HFFc6 (cell line): ENCODE data around the gene LIPC. TPM values are rescaled to one million over a fixed set of nuclear protein-coding genes. Genes with fewer than 3 reads are reported as not detected.

Source experiments
- DNase-seq: peaks from one replicate; pipeline ENCODE4 v3.0.0-alpha.2; 2018
- H3K27ac Mint-ChIP-seq: 2 replicates; pipeline ENCODE4 v1.8.0; 2020; ENCODE audit warnings: mild to moderate bottlenecking, mixed read lengths
- H3K27me3 Mint-ChIP-seq: 2 replicates; pipeline ENCODE4 v1.8.0; 2021; ENCODE audit warnings: mild to moderate bottlenecking, moderate library complexity, mixed read lengths; ENCODE audit not compliant: insufficient read depth
- H3K36me3 Mint-ChIP-seq: 2 replicates; pipeline ENCODE4 v1.8.0; 2021; ENCODE audit warnings: low read depth, mixed read lengths
- H3K4me1 Mint-ChIP-seq: 2 replicates; pipeline ENCODE4 v1.8.0; 2020; ENCODE audit warnings: low read depth, mixed read lengths
- H3K4me3 Mint-ChIP-seq: 2 replicates; pipeline ENCODE4 v1.8.0; 2020; ENCODE audit warnings: mild to moderate bottlenecking, moderate library complexity, mixed read lengths
- H3K9me3 Mint-ChIP-seq: 2 replicates; pipeline ENCODE4 v1.8.0; 2020; ENCODE audit warnings: mild to moderate bottlenecking, mixed read lengths
- CTCF ChIP-seq: fragments of 200-600 bp; sonication (generic); IDR thresholded peaks from 2 replicates; pipeline ENCODE4 v1.5.0; 2021; ENCODE audit warnings: antibody characterized with exemption, mild to moderate bottlenecking
- total RNA-seq, 6 experiments: library from RNA; stranded (reverse); fragmentation: NEBNext Ultra II Directional; extraction: Animal tissue kit (Norgen Biotek cat#: 25700); gene quantifications; 2 replicates in 1 of 6; 3 replicates in 5 of 6; pipeline ENCODE4 v1.2.3, GENCODE V29; 2021

The LIPC gene
- total RNA-seq, 6 experiments from 2014 or later, result not detected

DNA sequence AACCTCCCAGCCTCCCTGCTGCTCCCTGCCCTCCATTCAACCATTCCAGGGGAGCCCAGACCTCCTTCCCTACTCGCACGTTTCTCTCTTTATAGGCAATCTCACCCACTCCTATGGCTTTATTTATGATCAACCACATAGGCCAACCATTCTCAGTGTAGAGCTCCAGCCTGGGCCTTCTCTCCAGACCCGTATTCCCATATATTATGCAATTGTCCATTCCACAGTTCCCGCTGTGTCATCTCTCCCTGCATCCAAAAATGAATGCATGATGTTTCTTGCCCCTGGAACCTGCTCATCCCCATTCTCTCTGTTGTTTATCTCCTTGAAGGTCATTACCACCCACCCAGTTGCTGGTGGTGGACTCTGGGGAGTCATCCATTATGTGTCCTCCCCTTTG, 140.7 kb downstream of the LIPC start:
- TF ChIP-seq CTCF, result no peak
- no peak overlapping the region for H3K27ac Mint-ChIP-seq
- DNase-seq, result no peak
- peaks cover 7% of the 10 kb centered on the region; the same call in 1 of the 2 replicates for H3K27me3 Mint-ChIP-seq
- no peaks in the 10 kb centered on the region for H3K9me3 Mint-ChIP-seq
- H3K4me1 Mint-ChIP-seq, result no peaks in the 10 kb centered on the region
- H3K36me3 Mint-ChIP-seq, result no peaks in the 10 kb centered on the region
- no peak overlapping the region for H3K4me3 Mint-ChIP-seq

GRCh38 chr15:58573270-58573669, 141.5 kb downstream of the LIPC start:
- TF ChIP-seq CTCF, result no peak
- peaks cover 7% of the 10 kb centered on the region; the same call in 1 of the 2 replicates for H3K27me3 Mint-ChIP-seq
- no peak overlapping the region for H3K4me3 Mint-ChIP-seq
- no peaks in the 10 kb centered on the region for H3K36me3 Mint-ChIP-seq
- no peak overlapping the region for H3K27ac Mint-ChIP-seq
- no peaks in the 10 kb centered on the region for H3K9me3 Mint-ChIP-seq
- no peaks in the 10 kb centered on the region for H3K4me1 Mint-ChIP-seq
- no peak for DNase-seq

GRCh38 chr15:58574631-58575030, 142.8 kb downstream of the LIPC start:
- no peak overlapping the region for H3K27ac Mint-ChIP-seq
- no peak overlapping the region for H3K4me3 Mint-ChIP-seq
- H3K9me3 Mint-ChIP-seq, result no peaks in the 10 kb centered on the region
- H3K27me3 Mint-ChIP-seq, result peaks cover 7% of the 10 kb centered on the region; the same call in 1 of the 2 replicates
- DNase-seq, result no peak
- no peaks in the 10 kb centered on the region for H3K36me3 Mint-ChIP-seq
- no peak for TF ChIP-seq CTCF
- no peaks in the 10 kb centered on the region for H3K4me1 Mint-ChIP-seq

GRCh38 chr15:58575045-58575786, 143.4 kb downstream of the LIPC start:
- Mint-ChIP-seq H3K36me3 (no peaks in the 10 kb centered on the region), H3K4me3 (no peak overlapping the region), H3K9me3 (no peaks in the 10 kb centered on the region), H3K27ac (no peak overlapping the region), H3K4me1 (no peaks in the 10 kb centered on the region), H3K27me3 (peaks cover 7% of the 10 kb centered on the region; the same call in 1 of the 2 replicates)
- TF ChIP-seq CTCF, result no peak
- DNase-seq, result no peak

- H3K4me3 Mint-ChIP-seq, result no peak overlapping the region
- no peaks in the 10 kb centered on the region for H3K9me3 Mint-ChIP-seq
- no peaks in the 10 kb centered on the region for H3K4me1 Mint-ChIP-seq
- no peak for TF ChIP-seq CTCF
- DNase-seq, result no peak
- no peak overlapping the region for H3K27ac Mint-ChIP-seq
- no peaks in the 10 kb centered on the region for H3K36me3 Mint-ChIP-seq
- H3K27me3 Mint-ChIP-seq, result peaks cover 7% of the 10 kb centered on the region; the same call in 1 of the 2 replicates
Measured at GRCh38 chr15:58576657-58577056, 144.9 kb downstream of the LIPC start.
